Subcutaneous adipose tissue (tissue), 4 donors: ENCODE measurements around the gene TMEM200B. TPM values are rescaled to one million over a fixed set of nuclear protein-coding genes. Genes with fewer than 3 reads are reported as not detected.

ENCODE experiments used
- CTCF ChIP-seq: fragments of 450-650 bp; IDR thresholded peaks from one replicate; pipeline ENCODE4 v1.5.1; 2016; ENCODE audit warnings: low read depth, mild to moderate bottlenecking, control low read depth, antibody characterized with exemption, moderate library complexity
- total RNA-seq, 4 donors: library from RNA; depleted of rRNA; stranded (reverse); fragments of >200 nt; gene quantifications; one replicate each; pipeline ENCODE4 v1.1.0, GENCODE V29; 2016

TMEM200B gene
- total RNA-seq, 4 donors from 2014 or later = 6.7 to 35.0 (median 23.6) TPM

DNA sequence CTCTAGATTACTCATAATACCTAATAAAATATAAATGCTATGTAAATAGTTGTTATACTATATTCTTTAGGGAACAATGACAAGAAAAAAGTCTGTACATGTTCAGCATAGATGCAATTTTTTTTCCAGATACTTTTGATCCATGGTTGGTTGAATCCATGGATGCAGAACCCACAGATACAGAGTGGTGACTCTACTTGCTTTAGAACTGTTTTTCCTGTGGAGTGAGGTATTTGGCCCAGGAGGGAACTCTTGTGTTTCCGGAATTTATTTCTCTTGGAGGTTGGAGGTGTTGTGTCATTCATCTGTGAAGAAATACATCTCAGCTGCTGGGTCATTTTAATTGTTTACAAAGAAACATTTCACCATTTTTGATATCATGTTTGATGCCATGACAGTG is 28.7 kb downstream of the TMEM200B start:
- no peak for TF ChIP-seq CTCF

- no peak for TF ChIP-seq CTCF
Observed at GRCh38 chr1:29094433-29094832, 29.3 kb downstream of the TMEM200B start.

DNA sequence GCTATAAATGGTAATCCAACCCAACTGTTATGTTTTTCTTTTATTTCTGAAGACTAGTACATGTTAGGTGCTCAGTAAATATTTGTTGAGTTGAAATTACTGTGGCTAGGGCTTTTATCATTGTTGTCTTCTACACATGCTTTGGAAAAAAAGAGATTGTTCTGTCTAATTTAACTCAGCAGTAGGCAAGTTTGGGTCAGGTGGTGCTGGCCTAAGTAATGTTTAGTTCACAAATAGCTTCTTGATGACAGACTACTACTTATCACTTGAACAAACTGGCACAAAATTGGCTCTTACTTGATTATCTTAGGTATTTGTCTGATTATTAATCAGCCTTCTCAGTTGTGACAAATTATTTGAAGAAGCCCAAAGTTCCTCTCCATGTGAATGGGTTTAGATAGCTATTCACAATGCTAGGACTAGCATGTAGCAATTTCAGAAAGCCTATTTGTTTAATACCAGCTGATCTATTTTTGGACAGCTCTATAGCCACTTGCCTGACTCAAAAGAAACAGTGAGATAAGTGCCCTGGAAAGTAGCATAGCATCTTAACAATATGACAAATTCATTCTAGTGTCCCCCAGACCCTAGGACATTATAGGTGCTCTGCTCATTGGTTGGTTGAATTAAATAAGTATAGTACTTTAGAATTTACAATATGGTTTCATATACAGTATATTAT is 32.6 kb downstream of the TMEM200B start:
- no peak for TF ChIP-seq CTCF

DNA sequence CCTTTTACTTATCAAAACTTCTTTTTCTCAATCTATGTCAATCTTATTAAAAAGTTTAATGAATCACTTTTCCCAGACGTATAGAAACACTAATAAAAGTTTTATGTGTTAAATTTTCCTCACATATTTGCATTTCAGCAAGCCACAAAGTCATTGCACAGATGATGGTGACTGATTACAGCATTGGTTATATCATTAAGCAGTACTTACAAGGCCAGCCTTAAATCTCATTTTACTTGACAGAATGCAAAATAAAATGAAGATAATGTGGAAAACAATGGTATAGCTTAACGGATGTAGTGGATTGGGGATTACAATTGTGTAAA is 39.5 kb downstream of the TMEM200B start:
- TF ChIP-seq CTCF = no peak

- TF ChIP-seq CTCF = no peak
Observed at GRCh38 chr1:29083317-29084195, 40.1 kb downstream of the TMEM200B start.

GRCh38 chr1:29082519-29082918 is 41.2 kb downstream of the TMEM200B start:
- TF ChIP-seq CTCF = no peak

- TF ChIP-seq CTCF = no peak
Observed at GRCh38 chr1:29081201-29081600, 42.5 kb downstream of the TMEM200B start.
